Astrocyte (in vitro differentiated cells and primary cell): Measurements from ENCODE around the gene MAP1LC3A.

Experiments
- CTCF ChIP-seq: IDR thresholded peaks from 2 replicates; pipeline ENCODE4 v1.5.1; 2011; ENCODE audit warnings: low read depth, mild to moderate bottlenecking, inconsistent platforms, low read length, moderate library complexity; ENCODE audit not compliant: insufficient read depth
- EZH2 ChIP-seq: IDR thresholded peaks from 2 replicates; pipeline ENCODE4 v1.6.1; 2012; ENCODE audit warnings: mild to moderate bottlenecking, low read length, inconsistent platforms; ENCODE audit not compliant: insufficient read depth

DNA sequence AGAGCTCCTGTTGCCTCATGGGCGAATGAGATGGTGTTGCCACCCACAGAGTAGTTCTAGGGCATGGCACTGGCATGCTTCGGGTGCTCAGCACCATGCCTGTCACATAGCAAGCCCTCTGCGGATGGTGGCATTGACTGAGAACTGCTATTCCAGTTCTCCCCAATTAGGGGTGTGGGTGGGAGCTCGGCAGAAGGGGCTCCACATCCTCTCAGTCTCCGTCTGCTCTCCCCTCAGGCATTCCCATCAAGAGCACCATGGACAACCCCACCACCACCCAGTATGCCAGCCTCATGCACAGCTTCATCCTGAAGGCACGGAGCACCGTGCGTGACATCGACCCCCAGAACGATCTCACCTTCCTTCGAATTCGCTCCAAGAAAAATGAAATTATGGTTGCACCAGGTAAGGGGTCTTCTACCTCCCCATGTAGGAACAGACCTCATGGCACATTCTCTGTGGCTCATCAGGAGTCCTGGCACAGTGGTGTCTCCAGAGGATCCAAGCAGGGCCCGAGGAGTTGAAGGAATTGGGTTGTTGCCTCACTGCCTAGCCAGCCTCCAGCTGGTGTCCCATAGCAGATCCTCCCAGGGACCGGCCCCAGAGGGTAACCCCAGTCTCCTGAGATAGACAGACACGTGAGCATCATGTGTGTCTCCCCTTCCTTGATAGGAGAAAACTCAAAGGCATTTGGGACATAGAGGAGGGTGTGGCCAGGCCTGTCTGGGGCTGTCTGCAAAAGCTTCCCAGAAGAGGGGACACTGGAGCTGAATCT, 23.9 kb upstream of the MAP1LC3A start:
- TF ChIP-seq CTCF (no peak), EZH2 (no peak)
